OCI-LY3 (cell line): ENCODE data around the gene MCC.

Source experiments
- H2AFZ ChIP-seq: fragments of 200-600, 300-600 bp; shearing (Covaris generic); 2 replicates; pipeline ENCODE4 v1.6.0; 2014; ENCODE audit warnings: antibody characterized with exemption, low read depth, low read length
- H3K27ac ChIP-seq: fragments of 200-600, 300-600 bp; sonication (generic); 2 replicates; pipeline ENCODE4 v1.5.1; 2014; ENCODE audit warnings: mild to moderate bottlenecking, low read length, moderate library complexity, mixed read lengths
- H3K27me3 ChIP-seq: fragments of 200-600, 300-600 bp; sonication (generic); 2 replicates; pipeline ENCODE4 v1.6.1; 2014; ENCODE audit warnings: low read depth, low read length, mixed read lengths
- H3K36me3 ChIP-seq: fragments of 200-600, 300-600 bp; sonication (generic); replicated peaks from 2 replicates; pipeline ENCODE3; 2014; ENCODE audit warnings: low read depth, low read length, mixed read lengths
- H3K4me1 ChIP-seq: fragments of 300-600, 200-600 bp; sonication (generic); 2 replicates; pipeline ENCODE4 v1.6.1; 2014; ENCODE audit warnings: low read length, mixed read lengths
- H3K4me2 ChIP-seq: fragments of 200-600, 300-600 bp; sonication (generic); 2 replicates; pipeline ENCODE4 v1.6.1; 2014; ENCODE audit warnings: low read length, mixed read lengths
- H3K4me3 ChIP-seq: fragments of 300-600, 200-600 bp; sonication (generic); 2 replicates; pipeline ENCODE4 v1.5.1; 2014; ENCODE audit warnings: antibody characterized with exemption, mild to moderate bottlenecking, low read length, moderate library complexity
- H3K79me2 ChIP-seq: fragments of 300-600, 200-600 bp; shearing (Covaris generic); 2 replicates; pipeline ENCODE4 v1.6.1; 2014; ENCODE audit warnings: mild to moderate bottlenecking, low read length, mixed read lengths
- H3K9ac ChIP-seq: fragments of 300-600, 200-600 bp; shearing (Covaris generic); 2 replicates; pipeline ENCODE4 v1.6.0; 2014; ENCODE audit warnings: mild to moderate bottlenecking, low read length, moderate library complexity
- H3K9me3 ChIP-seq: fragments of 200-600, 300-600 bp; shearing (Covaris generic); 2 replicates; pipeline ENCODE4 v1.6.1; 2014; ENCODE audit warnings: low read length, mixed read lengths; ENCODE audit not compliant: insufficient read depth
- H4K20me1 ChIP-seq: fragments of 200-600, 300-600 bp; sonication (generic); 2 replicates; pipeline ENCODE4 v1.6.1; 2016; ENCODE audit warnings: low read length, mixed read lengths; ENCODE audit not compliant: insufficient read depth
- EZH2phosphoT487 ChIP-seq: fragments of 200-600 bp; shearing (Covaris generic); IDR thresholded peaks from 2 replicates; pipeline ENCODE4 v1.6.1; 2018; ENCODE audit warnings: antibody characterized with exemption, mixed run types, low read depth
- TF ChIP-seq, protein P1 (sequence below): fragments of 200-600, 300-600 bp; sonication (generic); IDR thresholded peaks from 2 replicates; pipeline ENCODE4 v1.5.1; 2014; ENCODE audit warnings: antibody characterized with exemption, low read length, low read depth

The MCC gene

DNA sequence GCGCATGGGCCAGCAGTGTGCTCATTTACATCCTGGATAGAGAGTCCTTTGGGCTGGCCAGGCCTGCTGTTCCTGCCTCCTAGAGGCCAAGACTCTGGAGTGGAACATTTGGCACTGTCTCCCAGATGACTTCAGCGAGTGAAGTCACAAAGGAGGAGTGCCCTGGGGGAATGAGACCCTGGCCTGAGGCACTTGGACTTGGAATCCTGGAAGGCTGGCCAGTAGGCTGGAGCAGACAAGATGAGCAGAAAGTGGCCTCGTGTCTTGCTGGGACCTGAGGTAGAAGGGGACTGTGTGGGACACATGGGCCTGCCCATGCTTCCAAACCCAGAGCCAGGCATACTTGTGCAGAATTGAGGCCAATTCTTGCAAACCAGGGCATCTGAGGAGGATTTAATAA, 53.4 kb downstream of the MCC start, which contains the start of gene TSSK1B:
TSSK1B (minus strand) TSS at position 101 of the 400 bp plus-strand sequence. CDS start 150 bp downstream, outside the sequence.
- Histone ChIP-seq H2AFZ (no peak within 1 kb of the TSS), H3K4me3 (no peak within 1 kb of the TSS), H3K4me2 (no peak within 1 kb of the TSS)

DNA sequence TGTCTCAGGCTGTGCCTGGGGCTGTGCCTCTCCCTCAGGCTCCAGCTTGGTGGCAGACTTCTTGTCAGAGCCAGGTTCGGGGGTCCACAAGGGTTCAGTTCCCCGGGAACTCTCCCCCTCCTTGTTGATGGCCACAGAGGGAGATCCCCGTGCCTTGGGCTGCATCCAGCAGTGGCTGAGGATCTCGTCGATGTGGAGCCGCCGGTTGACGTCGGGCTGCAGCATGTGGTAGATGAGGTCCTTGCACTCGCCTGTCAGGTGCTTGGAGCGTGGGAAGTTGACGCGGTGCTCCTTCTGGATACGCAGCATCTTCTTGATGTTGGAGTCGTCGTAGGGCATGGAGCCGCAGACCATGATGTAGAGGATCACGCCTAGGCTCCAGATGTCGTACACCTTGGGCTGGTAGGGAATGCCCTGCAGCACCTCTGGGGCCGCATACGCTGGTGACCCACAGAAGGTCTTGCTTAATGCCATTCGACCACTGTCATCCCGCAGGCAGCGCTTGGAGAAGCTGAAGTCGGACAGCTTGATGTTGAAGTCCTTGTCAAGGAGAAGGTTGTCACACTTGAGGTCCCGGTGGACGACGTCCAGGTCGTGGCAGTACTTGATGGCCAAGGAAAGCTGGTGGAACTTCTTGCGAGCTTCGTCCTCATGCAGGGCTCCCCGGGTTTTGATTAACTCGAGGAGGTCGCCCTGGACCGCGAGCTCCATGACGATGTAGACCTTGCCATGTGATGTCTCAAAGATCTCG, 54.2 kb downstream of the MCC start:
- Histone ChIP-seq H3K36me3 (no peaks in the 10 kb centered on the region), H3K79me2 (no peaks in the 10 kb centered on the region), H4K20me1 (no peaks in the 10 kb centered on the region), H3K4me3 (no peak overlapping the region), H3K9ac (no peak overlapping the region), H3K4me2 (no peak overlapping the region), H3K27ac (no peak overlapping the region), H3K9me3 (no peaks in the 10 kb centered on the region), H3K27me3 (no peaks in the 10 kb centered on the region), H3K4me1 (no peaks in the 10 kb centered on the region), H2AFZ (no peak overlapping the region)
- TF ChIP-seq, protein P1, sequence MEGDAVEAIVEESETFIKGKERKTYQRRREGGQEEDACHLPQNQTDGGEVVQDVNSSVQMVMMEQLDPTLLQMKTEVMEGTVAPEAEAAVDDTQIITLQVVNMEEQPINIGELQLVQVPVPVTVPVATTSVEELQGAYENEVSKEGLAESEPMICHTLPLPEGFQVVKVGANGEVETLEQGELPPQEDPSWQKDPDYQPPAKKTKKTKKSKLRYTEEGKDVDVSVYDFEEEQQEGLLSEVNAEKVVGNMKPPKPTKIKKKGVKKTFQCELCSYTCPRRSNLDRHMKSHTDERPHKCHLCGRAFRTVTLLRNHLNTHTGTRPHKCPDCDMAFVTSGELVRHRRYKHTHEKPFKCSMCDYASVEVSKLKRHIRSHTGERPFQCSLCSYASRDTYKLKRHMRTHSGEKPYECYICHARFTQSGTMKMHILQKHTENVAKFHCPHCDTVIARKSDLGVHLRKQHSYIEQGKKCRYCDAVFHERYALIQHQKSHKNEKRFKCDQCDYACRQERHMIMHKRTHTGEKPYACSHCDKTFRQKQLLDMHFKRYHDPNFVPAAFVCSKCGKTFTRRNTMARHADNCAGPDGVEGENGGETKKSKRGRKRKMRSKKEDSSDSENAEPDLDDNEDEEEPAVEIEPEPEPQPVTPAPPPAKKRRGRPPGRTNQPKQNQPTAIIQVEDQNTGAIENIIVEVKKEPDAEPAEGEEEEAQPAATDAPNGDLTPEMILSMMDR, result no peak
- TF ChIP-seq EZH2phosphoT487, result no peak

More for the DNA sequence above, 53.4 kb downstream of the MCC start, which contains the start of gene TSSK1B:
- no peak within 1 kb of the TSS for H3K27ac ChIP-seq
- H3K4me1 ChIP-seq, result no peaks in the 10 kb centered on the region
- H4K20me1 ChIP-seq, result no peaks in the 10 kb centered on the region
- TF ChIP-seq, protein P1, result no peak
- TF ChIP-seq EZH2phosphoT487, result no peak
- no peaks in the 10 kb centered on the region for H3K9me3 ChIP-seq
- H3K79me2 ChIP-seq, result no peaks in the 10 kb centered on the region
- no peaks in the 10 kb centered on the region for H3K36me3 ChIP-seq
- no peak within 1 kb of the TSS for H3K9ac ChIP-seq
- H3K27me3 ChIP-seq, result no peaks in the 10 kb centered on the region

DNA sequence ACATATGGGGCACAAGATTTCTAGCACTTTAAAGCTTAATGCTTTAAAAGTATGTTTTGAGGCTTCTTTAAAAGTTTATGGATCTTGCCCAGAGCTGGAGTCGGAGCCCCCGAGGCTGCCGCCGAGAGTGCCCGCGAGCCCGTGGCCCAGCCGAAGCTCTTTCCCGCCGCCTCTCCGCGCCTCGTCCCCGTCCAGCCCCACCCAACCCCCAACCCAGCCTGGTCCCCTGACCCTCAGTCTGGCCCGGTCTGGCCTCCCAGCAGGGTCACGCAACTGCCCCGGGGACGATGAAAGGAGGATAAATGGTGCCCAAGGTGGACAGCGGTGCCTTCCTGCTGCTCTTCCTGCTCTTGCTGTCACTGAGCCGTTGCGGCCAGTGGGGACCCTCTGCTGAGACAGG, 55.2 kb downstream of the MCC start:
- Histone ChIP-seq H4K20me1 (no peaks in the 10 kb centered on the region), H3K4me2 (no peak overlapping the region), H3K9ac (no peak overlapping the region)

DNA sequence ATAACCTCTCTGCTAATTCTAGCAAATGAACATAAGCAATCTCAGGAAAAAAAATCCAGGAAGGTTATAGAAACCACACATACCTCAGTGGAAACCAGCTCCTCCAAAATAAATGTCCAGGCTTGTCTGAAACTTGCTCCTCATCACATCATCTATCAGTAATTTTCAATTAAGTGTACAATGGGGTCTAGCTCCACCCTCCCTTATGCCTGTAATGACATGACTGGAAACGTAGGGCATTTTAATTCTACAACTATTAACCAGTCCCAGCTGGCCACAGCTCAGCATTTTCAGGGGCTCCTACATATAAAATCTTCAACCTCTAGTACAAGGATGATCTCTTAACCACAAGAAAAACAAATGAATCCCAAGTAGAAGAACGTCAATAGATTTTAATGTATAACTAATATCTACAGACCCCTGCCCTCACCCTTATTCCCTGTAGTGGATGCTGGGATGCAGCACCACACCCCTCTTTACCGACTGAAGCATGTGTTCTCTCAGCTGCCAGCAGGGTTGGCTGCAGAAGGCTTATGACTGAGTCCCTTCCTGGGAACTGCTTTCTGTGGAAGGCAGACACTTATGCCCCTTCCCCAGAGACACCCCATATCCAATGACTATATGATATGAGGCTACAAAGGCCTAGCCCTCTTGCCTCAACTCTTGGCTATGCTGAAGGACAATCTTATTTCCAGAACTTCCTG, 60.2 kb downstream of the MCC start:
- Histone ChIP-seq H2AFZ (no peak overlapping the region), H3K9ac (no peak overlapping the region), H3K36me3 (no peaks in the 10 kb centered on the region), H3K4me3 (no peak overlapping the region), H3K79me2 (no peaks in the 10 kb centered on the region), H3K4me2 (no peak overlapping the region), H4K20me1 (no peaks in the 10 kb centered on the region), H3K27me3 (no peaks in the 10 kb centered on the region), H3K4me1 (no peaks in the 10 kb centered on the region), H3K9me3 (no peaks in the 10 kb centered on the region), H3K27ac (no peak overlapping the region)
- TF ChIP-seq, protein P1, result no peak
- TF ChIP-seq EZH2phosphoT487, result no peak

More for the DNA sequence above, 55.2 kb downstream of the MCC start:
- Histone ChIP-seq H2AFZ (no peak overlapping the region), H3K4me1 (no peaks in the 10 kb centered on the region), H3K4me3 (no peak overlapping the region), H3K27me3 (no peaks in the 10 kb centered on the region), H3K36me3 (no peaks in the 10 kb centered on the region), H3K79me2 (no peaks in the 10 kb centered on the region), H3K27ac (no peak overlapping the region), H3K9me3 (no peaks in the 10 kb centered on the region)
- TF ChIP-seq EZH2phosphoT487, result no peak
- TF ChIP-seq, protein P1, result no peak
